Kasumi-1 (cell line): ENCODE measurements around the gene ABCA1.

Experiments used
- DNase-seq, 2 experiments: peaks; one replicate each; lab custom pipeline; 2025; lab: John Stamatoyannopoulos, UW

Gene ABCA1

DNA sequence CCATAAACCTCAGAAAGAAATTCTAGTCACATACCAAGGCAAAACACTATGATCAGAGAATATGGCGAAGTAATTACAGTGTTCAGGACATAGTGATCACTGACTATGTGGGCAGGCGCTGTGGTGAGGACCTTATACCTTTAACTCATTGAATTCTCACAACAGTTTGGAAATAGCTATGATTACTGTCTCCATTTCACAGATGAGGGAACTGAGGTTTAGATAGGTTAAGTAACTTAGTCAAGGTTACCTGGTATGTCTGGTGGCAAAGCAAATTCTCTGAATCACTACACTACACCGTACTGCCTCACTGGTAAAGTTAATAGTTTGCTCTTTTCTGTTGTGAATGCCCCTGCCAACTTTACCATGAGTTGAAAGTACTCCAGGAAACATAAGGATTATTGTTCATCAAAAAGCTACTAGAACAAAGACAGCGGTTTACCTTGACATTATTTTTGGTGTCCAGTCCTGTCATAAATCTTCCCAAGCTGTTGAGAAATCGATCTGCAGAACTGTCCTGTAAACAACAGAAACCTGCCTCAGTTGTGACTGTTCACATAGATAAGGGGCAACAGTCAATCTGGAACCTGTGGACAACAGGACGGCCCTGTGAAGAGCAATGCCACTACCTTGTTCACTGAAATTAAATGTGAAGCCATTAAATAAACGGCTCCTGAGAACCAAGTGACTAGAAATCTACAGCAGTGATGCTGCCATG is 127.7 kb downstream of the ABCA1 start:
- DNase-seq: no peak

DNA sequence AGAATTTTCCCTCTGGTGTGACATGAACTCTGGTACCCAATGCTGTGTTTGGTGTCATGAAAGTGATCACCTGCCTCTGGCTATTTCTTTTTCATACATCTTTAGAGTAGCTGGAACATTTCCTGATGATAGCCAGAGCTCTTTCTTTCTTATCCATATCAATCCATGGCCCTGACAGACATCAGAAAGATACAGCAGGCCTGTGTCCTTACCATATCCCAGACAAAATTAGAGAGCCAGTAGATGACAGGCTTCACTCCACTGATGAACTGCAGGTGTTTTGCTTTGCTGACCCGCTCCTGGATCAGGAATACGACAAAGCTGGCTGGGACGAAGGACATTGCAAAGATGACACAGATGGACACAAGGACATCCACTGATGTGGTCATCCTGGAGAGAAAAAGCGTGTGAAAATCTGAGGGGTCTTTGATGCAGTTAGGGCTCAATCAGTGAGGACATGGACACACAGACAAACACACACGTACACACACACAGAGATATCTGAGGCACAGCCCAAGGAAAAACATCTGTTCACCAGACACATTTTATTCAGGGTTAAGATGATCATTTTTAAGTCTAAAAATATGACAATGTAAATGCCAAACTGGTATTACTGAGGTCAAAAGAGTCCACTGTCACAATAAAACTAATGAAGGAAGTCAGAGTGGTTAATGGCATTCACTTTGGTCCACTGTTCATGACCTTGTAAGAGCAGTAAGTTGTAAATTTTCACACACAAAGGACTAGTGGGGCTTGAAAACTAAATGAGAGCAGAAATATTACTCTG is 129.6 kb downstream of the ABCA1 start:
- DNase-seq: no peak

DNA sequence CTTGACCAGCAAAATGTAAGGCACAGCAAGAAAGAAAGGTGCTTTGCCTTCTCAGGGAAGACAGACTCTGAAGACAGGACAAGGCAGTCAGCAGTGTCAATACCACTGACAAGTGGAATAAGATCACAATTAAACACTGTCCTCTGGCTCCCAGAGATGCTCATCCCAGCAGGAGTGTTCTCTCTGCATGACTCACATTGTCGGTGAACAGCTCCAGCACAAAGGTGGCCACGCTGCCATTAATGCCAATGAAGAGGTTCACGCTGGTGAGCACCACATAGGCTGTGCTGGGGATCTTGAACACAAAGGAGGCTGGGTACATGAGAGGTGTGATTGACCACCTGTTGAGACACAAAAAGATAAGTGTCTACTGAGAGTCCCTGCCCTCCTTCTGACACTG is 132.1 kb downstream of the ABCA1 start:
- no peak for DNase-seq

DNA sequence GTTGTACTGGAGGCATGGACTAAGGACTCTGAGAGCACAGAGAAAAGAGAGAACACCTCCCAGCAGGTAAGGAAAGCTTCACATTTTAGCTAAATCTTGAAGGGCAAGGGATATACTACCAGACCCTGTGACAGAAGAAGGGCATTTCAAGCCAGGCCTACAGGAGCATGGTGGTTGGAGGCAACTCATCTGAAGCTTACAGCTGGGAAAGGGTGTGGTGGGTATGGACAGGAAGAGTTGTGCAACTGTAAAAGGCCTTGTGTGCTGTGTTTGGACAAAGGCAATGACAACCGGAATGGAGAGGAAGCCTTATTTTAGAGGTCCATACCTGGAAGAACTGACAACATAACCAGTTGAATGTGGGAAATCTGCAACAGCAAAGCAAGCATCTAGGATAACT is 132.9 kb downstream of the ABCA1 start:
- DNase-seq: no peak

DNA sequence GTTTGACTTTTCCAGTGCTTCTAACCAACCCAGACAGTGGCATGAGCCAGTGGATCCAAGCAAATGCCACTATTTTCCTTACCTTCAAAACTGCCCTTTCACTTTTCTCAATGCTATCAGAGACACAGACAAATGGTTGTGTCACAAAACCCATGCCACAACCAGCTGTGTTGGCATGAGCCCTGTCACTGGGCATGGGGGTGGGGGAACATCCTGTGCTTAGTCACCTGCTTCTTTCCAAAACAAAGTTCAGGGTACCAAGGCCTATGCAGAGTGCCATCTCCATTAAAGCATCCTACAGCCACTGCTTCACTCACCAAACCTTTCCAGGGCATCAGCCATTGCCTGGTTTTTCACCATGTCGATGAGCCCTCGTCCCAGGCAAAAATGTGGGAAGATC is 133.9 kb downstream of the ABCA1 start:
- no peak for DNase-seq

DNA sequence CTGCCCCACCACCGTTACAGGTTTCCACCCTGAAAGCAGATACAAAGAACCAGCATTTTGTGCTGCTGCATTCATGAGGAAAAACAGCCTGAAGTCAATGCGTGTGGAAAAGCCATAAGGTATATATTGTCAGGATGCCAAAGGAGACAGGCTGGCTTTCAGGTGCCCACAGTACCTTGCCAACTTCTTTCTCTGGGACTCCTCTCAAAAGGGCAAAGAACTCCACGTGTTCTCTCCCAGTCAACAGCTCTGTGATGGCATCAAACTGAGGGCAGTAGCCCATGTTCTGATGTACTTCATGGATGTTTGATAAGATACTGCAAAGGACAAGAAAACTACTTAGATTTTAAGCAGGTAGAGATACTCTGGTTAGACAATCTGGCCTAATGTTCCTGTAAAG is 139.7 kb downstream of the ABCA1 start:
- no peak for DNase-seq

DNA sequence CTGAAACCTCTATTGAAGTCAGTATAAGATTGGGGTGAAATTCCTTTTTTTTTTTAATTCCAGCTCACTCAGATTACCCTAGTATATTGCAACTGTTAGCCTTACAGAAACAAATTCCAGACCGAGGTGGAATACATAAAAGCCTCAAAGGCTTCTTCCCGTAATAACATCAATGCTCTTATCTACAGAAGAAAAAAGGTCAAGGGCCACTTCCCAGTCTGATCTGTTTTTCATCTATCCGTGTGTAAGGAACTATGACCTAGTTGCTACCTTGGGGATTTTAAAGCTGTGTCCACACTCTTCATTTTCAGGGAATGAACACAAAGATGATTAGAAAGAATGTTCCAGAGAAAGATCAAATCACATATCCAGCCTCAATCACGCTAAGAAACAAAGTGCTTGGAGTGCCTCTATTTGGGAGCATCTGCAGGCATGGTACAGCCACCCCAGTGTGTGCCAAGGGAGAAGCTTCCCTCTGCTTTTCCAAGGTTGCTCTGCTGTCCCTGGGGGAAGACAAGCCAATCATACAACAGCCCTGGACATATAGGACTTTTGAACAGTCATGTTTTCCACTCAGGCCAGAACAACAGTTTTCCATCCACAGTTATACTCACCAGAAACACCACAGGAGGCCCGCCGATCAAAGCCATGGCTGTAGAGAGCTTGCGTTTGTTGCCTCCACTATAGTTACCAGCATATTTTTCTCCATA is 140.5 kb downstream of the ABCA1 start:
- DNase-seq: no peak

DNA sequence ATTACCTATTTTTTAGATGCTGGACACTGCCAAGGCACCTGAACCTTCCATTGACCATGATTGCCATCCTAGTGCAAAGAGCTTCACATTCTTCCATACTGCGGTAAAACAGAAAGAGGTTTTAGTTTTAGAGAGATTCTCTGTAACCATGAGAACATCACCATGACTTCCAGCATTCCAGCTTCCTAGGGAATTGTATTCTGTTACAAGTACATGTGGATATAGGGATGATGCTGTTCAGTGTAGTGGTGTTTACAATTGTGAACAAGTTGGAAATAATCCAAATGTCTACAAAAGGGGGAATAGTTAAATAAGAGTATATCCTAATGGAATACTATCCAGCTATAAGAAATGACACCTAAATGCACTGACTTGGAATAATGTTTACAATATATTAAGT is 141.7 kb downstream of the ABCA1 start:
- no peak for DNase-seq

DNA sequence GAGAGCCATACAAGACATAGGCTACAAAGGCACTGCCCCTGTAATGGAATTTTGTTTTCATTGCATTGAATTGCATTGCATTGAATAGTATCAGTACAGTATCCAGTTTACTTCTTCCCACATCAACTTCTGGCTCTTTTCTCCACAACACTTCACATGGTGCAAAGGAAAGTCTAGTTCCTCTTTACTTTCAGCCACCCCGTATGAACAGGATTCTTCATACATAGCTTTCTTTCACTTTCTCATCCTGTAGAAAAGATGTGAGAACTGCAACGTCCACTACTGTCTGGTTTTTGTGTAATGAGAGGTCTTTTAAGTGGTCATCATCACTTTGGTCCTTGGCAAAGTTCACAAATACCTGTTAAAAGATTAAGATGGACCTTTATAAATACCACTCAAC is 143.9 kb downstream of the ABCA1 start:
- peak; percentile 34 to 38 for DNase-seq

DNA sequence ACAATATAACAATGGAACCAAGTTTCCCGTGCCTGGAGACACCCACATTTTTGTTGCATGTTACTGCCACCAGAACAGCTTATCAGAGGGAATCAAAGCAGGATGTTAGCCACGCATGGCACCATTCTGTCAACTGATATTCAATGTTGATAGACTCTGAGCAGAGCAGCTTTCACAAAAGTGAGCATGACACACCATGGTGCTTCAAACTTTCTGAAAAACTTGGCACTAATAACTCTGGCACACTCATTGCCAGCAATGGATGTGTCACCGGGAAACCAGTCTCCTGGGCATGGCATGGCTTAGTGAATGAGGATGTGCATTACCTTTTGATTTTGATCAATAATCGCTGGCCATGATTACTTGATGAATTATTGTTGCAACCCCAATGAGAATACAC is 144.4 kb downstream of the ABCA1 start:
- DNase-seq: no peak

DNA sequence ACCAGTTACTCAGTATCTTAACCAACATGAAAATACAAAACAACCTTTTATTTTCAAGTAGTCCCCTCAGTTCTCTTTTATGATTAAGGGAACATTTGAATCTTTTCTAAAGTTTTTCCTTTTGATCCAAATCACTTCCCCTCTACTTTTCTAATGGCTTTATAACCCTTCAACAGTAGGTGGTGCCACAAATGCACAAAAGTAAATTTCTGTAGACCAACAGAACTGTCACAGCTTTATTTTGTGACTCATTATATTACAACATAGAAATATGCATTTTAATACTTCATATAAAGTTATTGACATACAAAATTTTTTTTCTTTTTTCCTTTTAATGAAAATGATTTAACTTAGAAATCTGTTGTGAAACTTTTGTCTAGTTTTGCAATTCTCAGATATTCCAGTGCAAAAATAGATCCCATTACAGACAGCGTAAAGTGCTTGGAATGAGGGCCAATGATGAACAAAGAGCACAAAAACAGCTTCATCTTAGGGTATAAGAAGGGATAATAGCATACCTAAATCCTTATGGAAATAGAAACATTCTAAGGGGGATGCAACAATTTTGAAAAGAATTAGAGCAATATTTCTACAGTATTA is 147.1 kb downstream of the ABCA1 start:
- peak; percentile 21 to 78 for DNase-seq

DNA sequence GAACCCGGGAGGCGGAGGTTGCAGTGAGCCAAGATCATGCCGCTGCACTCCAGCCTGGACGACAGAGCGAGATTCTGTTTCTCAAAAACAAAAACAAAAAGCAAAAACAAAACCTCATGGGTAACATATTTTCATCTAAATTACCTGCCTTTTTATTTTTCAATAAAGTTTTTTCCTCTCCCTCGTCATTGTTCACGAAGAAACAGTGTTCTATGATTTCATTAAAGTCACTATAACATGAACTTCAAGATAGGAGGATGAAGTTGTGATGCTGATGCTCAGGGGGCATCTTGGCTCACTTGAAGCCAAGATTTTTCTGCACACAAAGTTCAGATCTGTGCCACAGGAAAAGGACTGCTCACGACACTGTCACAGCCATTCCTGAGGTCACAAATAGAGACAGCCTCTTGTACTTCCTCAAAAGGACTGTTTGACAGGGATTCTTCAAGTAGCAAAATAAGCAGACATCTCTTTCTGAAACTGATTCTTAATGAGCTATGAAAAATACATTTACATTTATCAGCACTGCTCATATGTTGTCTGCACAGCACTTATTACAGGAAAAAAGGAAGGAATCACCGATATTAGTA is 147.9 kb downstream of the ABCA1 start:
- DNase-seq: peak; percentile 53 to 64

DNA sequence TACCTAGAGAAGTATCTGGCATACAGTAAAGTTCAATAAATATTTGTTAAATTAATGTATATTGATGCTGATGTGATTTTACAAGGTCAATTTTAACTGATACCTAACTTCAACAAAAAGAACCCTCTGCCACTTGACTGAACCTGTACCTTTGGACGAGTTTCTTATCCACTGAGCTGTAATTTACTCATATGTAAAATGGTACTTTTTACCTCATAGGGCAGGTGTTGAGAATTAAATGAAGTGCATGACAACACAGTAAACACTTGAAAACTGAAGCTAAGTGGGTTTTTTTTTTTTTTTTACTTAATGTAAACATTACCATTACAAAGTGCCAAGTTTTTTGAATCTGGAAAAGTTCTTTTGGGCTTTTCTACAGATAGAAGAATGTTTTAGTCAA is 148.6 kb downstream of the ABCA1 start:
- no peak for DNase-seq

DNA sequence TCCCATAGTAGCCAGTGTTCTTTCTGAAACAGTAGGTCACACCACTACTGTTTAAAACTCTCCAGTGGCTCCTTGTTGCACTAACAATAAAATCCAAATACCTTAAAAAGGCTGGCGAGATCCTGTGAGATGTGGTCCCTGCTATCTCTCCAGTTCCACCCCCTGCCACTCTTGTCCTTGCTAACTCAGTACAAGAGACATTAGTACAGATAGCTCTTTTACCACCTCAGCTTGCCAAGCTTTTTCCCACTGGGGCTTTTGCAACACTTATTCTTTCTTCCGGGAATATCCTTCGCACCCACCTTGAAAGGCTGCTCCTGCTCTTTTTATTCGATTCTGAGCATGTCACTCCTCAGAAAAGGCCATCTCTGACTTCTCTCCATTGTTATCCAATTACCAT is 149.2 kb downstream of the ABCA1 start:
- DNase-seq: no peak

DNA sequence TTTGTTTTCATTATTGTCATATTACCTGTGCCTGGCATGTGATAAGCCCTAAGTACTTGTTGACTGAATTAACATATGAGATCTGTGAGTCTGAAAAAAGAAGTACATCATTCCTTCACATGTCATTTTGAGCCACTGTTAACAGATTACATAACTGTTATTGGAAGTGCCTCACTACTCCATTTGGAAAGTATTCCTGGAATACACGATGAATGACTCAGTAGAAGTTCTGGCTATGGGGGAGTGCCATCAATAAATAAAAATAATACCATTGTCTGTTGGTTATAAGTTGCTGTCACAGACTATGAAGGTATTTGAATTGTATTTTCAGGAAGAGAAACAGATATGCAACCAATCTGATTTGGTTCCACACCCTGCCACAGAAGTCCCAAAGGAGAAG is 151.2 kb downstream of the ABCA1 start:
- no peak for DNase-seq

DNA sequence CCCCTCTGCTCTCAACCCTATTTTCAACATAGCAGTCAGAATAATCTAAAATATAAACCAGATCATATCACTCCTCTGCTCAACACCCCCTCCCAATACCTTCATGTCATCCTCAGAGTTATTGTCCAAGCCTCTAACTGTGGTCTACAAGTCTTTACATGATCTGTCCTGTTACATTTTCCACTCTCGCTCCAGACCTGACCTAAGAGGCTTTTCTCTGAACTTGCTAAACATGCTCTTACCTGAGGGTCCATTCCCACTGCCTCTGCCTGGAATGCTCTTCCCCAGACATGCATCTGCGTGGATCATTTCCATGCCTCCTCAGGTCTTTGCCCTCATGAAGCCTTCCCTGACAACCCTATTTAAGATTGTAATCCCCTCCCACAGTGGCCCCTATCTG is 152.0 kb downstream of the ABCA1 start:
- DNase-seq: no peak

DNA sequence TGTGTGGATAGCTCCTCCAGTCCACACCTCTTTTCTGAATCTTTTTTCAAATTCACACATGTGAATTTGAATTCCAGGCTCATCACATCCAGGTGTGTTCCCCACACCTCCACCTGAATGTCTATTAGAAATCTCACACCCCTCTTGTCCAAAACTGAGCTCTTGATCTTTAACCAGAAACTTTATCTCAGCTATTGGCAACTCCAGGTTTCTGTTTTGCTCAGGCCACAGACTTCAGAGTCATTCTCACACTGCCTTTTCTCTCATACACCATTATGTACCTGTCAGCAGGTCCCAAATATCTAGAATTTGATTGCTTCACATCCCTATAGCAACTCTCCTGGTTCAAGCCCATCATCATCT is 152.4 kb downstream of the ABCA1 start:
- no peak for DNase-seq

DNA sequence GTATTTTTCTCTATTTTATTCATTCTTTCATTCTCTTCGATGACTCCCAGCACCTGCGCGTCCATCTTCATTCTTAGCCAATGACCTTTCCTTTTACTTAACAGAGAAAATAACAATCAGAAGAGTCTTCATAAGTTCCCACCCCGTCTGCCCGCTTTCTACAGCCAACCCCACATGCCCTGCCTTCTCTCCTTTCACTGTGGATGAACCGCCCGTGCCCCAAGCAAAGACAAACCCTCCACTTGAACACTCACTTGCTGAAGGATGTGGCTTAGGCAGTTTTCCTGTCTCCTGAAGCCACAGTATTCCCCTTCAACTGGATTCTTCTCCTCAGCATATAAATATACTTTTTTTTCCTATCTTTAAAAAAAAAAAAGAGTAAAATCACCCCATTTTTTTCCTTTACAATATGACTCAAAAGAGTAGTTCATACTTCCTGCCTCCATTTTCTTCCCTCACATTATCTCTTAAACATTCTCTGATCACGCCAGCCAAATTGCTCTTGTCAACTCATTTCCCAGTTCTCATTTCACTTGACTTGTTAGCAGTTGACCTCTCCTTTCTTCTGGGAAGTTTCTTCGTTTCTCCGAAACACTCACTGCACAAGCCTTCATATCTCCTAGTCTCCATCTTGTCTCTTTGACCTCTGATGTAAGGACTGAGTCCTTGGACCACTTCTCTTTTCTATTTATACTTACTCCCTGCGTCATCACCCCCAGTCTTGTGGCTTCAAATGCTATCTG is 153.0 kb downstream of the ABCA1 start:
- peak; percentile 45 to 65 for DNase-seq

DNA sequence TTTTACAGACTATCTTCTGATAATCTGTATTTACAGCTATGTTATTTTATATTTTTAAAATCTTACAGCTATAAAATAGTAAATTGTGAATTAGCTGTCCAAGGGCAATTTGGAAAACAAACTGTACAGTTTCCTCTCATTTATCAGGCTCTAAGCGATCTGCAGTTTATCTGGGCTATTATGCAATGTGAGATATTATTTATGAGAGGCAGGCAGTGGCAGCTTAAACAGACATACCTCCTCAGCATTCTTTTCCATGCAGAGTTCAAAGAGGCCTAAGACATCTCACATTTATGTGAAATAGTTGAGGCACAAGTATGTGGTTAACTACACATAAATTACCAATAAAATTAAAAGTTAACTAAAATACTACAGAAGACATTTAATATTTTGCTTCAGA is 153.8 kb downstream of the ABCA1 start:
- no peak for DNase-seq

DNA sequence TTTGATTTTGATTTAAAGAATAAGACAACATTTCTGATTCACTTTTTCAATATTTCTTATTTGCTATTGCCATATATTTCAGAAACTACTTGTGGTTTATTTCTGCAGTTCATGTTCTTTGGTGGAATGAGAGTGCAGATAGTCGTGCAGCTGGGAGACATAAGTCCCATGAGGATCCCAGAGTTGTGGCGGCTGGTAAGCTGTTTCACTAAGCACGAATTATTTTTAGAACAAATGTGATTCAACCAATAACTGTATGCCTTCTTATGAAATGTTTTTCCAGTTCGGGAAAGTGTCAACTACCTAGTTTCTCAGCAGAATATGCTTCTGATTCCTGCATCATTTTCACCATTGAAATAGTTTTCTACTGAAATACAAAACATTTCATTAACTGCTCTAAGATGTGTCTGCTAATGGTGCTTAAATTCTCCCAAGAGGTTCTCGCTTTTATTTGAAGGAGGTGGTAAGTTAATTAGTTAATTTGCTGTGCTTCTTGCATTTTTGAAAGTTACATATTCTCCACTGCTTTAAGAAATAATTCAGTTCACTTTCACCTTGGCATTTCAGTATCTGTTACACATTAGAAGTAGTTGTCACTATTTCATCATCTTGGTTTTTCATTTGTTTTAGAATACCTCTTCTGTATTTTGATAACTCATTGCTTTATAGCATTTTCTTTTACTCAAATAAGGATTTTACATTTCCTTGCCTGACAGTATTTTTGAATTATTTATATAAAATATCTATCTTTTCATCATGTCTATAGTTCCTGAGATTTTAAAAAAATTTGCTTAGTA is 155.0 kb downstream of the ABCA1 start:
- DNase-seq: no peak

DNA sequence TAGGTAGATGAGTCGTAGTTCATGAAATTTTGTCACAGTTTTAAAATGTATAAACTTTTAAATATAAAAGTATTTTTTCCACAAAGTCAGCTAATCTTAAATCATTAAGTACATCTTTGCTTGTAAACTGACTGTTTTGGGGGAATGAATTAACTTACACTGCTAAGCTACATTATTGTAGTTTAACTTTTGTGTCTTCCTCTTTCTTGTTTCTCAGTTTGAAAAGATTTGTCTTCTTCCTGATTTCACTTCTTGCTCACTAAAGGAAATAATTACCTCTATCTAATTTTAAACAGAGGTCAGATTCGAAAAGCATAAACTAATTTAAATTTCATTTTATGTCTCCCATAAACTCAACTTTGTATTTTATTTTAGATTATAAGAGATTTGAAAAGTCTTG is 158.3 kb downstream of the ABCA1 start:
- peak; percentile 39 to 40 for DNase-seq
